Measurements from ENCODE around the gene ZC3H13.

ZC3H13 gene

DNA sequence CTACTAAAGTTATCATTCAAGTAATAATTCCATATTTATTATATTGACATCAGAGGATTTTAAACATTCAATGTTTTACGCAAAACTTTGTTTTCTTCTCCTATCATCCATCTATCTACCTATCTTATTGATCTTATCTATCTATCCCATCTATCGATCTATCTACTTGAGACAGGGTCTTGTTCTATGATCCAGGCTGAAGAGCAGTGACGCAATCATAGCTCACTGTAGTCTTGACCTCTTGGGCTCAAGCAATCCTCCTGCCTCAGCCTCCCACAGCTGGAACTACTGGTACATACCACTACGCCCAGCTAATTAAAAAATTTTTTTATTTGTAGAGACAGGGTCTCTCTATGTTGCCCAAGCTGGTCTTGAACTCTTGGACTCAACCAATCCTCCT is 27.4 kb downstream of the ZC3H13 start:
- no peak overlapping the region for H3K4me3 ChIP-seq (ENCODE audit: low read length in 2 of 2)

DNA sequence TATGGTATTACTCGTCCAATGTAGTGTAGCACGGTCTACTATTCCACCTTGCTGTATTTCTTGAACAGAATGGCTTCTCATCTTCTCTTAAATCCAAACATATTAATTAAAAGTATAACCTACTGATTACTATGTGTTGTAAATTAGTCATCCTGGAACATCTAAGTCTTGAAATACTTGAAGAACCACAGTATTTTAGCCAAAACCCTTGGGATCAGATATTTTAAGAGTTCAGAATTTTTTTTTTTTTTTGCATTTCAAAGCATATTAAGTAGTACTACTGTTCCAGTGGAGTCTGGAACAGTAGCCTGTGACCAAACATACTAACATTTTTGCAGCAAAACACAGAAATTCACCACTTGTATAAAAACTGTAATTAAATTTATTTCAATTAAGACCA is 30.1 kb downstream of the ZC3H13 start:
- H3K23ac ChIP-seq (ENCODE audit: low read depth, low read length, poor library complexity) = no peak overlapping the region
- no peaks in the 10 kb centered on the region for H3K9me3 ChIP-seq (replicated peaks in 1 of 2; ENCODE audit: control insufficient read depth in 2 of 2, insufficient read depth in 1 of 2, low read depth in 1 of 2, low read length in 2 of 2)
- H2BK120ac ChIP-seq (ENCODE audit: low read depth, low read length) = no peak overlapping the region
- peaks cover 3% of the 10 kb centered on the region for H3K79me1 ChIP-seq (ENCODE audit: low read depth, low read length)
- no peak overlapping the region for H2AK5ac ChIP-seq (ENCODE audit: low read depth, low read length)
- no peak overlapping the region for H3K4me3 ChIP-seq (ENCODE audit: low read length in 2 of 2)
- H2BK15ac ChIP-seq (ENCODE audit: low read length) = no peak overlapping the region
- no peak overlapping the region for H3K4ac ChIP-seq (ENCODE audit: low read length)
- no peak overlapping the region for H2AFZ ChIP-seq (ENCODE audit: low read length)
- H4K8ac ChIP-seq (ENCODE audit: low read depth, low read length) = no peak overlapping the region
- H3K4me2 ChIP-seq (ENCODE audit: insufficient read depth, low read length, poor library complexity, severe bottlenecking) = no peak overlapping the region
- H3K18ac ChIP-seq (ENCODE audit: low read length) = no peak overlapping the region
- no CpG with 5 or more reads among the region's 2 CpGs for WGBS, 2 donors (ENCODE audit: extremely low coverage in 2 of 2, insufficient read length in 2 of 2, insufficient replicate concordance in 1 of 2)
- H3K4me1 ChIP-seq (ENCODE audit: control insufficient read depth in 2 of 2, insufficient read depth in 1 of 2, low read depth in 1 of 2, low read length in 2 of 2) = peaks cover 0 to 2% of the 10 kb centered on the region in 2 donors
- no peak for DNase-seq (ENCODE audit: low spot score)
- H3K27ac ChIP-seq (replicated peaks; ENCODE audit: low read length) = no peak overlapping the region
- no peak overlapping the region for H3K9ac ChIP-seq (ENCODE audit: low read depth, low read length, poor library complexity)
- H3K14ac ChIP-seq (ENCODE audit: low read length) = no peak overlapping the region
- no peak overlapping the region for H4K91ac ChIP-seq (ENCODE audit: low read depth, low read length, poor library complexity)
- no peak overlapping the region for H2BK12ac ChIP-seq (ENCODE audit: low read length)
- no peak overlapping the region for H2BK5ac ChIP-seq (ENCODE audit: low read length)
- peaks cover 3 to 67% of the 10 kb centered on the region in 2 donors for H3K36me3 ChIP-seq (replicated peaks in 1 of 2; ENCODE audit: control insufficient read depth in 2 of 2, insufficient read depth in 2 of 2, low read length in 2 of 2)
- no peaks in the 10 kb centered on the region for H3K27me3 ChIP-seq (ENCODE audit: control insufficient read depth in 3 of 3, insufficient read depth in 3 of 3, low read depth in 1 of 3, low read length in 3 of 3)

More for the DNA sequence above, 27.4 kb downstream of the ZC3H13 start:
- no peak overlapping the region for H3K9ac ChIP-seq (ENCODE audit: low read depth, low read length, poor library complexity)
- H2BK12ac ChIP-seq (ENCODE audit: low read length) = no peak overlapping the region
- no peak overlapping the region for H4K8ac ChIP-seq (ENCODE audit: low read depth, low read length)
- no peak overlapping the region for H2AFZ ChIP-seq (ENCODE audit: low read length)
- H3K36me3 ChIP-seq (replicated peaks in 1 of 2; ENCODE audit: control insufficient read depth in 2 of 2, insufficient read depth in 2 of 2, low read length in 2 of 2) = peaks cover 0 to 57% of the 10 kb centered on the region in 2 donors
- H2BK5ac ChIP-seq (ENCODE audit: low read length) = no peak overlapping the region
- no peak overlapping the region for H3K23ac ChIP-seq (ENCODE audit: low read depth, low read length, poor library complexity)
- H3K27me3 ChIP-seq (ENCODE audit: control insufficient read depth in 3 of 3, insufficient read depth in 3 of 3, low read depth in 1 of 3, low read length in 3 of 3) = no peaks in the 10 kb centered on the region
- peaks cover 3% of the 10 kb centered on the region for H3K79me1 ChIP-seq (ENCODE audit: low read depth, low read length)
- H2BK15ac ChIP-seq (ENCODE audit: low read length) = no peak overlapping the region
- no peak overlapping the region for H2AK5ac ChIP-seq (ENCODE audit: low read depth, low read length)
- H3K4me1 ChIP-seq (ENCODE audit: control insufficient read depth in 2 of 2, insufficient read depth in 1 of 2, low read depth in 1 of 2, low read length in 2 of 2) = peaks cover 0 to 2% of the 10 kb centered on the region in 2 donors
- WGBS, 2 donors (ENCODE audit: extremely low coverage in 2 of 2, insufficient read length in 2 of 2, insufficient replicate concordance in 1 of 2) = no CpG with 5 or more reads among the region's 4 CpGs
- no peak overlapping the region for H3K18ac ChIP-seq (ENCODE audit: low read length)
- H3K14ac ChIP-seq (ENCODE audit: low read length) = no peak overlapping the region
- no peak overlapping the region for H4K91ac ChIP-seq (ENCODE audit: low read depth, low read length, poor library complexity)
- H3K27ac ChIP-seq (replicated peaks; ENCODE audit: low read length) = no peak overlapping the region
- H3K9me3 ChIP-seq (replicated peaks in 1 of 2; ENCODE audit: control insufficient read depth in 2 of 2, insufficient read depth in 1 of 2, low read depth in 1 of 2, low read length in 2 of 2) = peaks cover 0 to 6% of the 10 kb centered on the region in 2 donors
- DNase-seq (ENCODE audit: low spot score) = no peak
- H3K4me2 ChIP-seq (ENCODE audit: insufficient read depth, low read length, poor library complexity, severe bottlenecking) = no peak overlapping the region
- no peak overlapping the region for H2BK120ac ChIP-seq (ENCODE audit: low read depth, low read length)
- H3K4ac ChIP-seq (ENCODE audit: low read length) = no peak overlapping the region

DNA sequence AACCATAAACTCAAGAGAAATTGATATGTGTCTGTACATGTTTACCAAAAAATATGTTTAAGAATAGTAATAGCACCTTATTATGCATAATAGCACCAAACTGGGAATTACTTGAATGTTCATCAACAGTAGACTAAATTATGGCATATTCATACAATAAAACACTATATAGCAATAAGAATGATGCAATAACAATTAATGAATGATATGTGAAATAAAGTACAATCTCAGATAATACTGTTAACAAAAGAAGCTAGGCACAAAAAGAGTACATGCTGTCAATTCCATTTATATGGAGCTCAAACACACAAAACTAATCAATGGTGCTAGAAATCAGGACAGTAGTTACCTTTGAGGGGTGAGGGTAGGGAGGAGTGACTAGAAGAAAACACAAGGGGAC is 36.3 kb downstream of the ZC3H13 start:
- Histone ChIP-seq H3K4me1 (ENCODE audit: control insufficient read depth in 2 of 2, insufficient read depth in 1 of 2, low read depth in 1 of 2, low read length in 2 of 2) (no peaks in the 10 kb centered on the region), H2BK5ac (ENCODE audit: low read length) (no peak overlapping the region), H3K27me3 (ENCODE audit: control insufficient read depth in 3 of 3, insufficient read depth in 3 of 3, low read depth in 1 of 3, low read length in 3 of 3) (no peaks in the 10 kb centered on the region), H2AK5ac (ENCODE audit: low read depth, low read length) (no peak overlapping the region), H2BK12ac (ENCODE audit: low read length) (no peak overlapping the region), H3K9ac (ENCODE audit: low read depth, low read length, poor library complexity) (no peak overlapping the region), H3K18ac (ENCODE audit: low read length) (no peak overlapping the region), H3K9me3 (replicated peaks in 1 of 2; ENCODE audit: control insufficient read depth in 2 of 2, insufficient read depth in 1 of 2, low read depth in 1 of 2, low read length in 2 of 2) (no peaks in the 10 kb centered on the region), H2BK15ac (ENCODE audit: low read length) (no peak overlapping the region), H3K27ac (replicated peaks; ENCODE audit: low read length) (no peak overlapping the region), H2BK120ac (ENCODE audit: low read depth, low read length) (no peak overlapping the region), H4K91ac (ENCODE audit: low read depth, low read length, poor library complexity) (no peak overlapping the region), H3K14ac (ENCODE audit: low read length) (no peak overlapping the region), H3K4me2 (ENCODE audit: insufficient read depth, low read length, poor library complexity, severe bottlenecking) (no peak overlapping the region), H3K36me3 (replicated peaks in 1 of 2; ENCODE audit: control insufficient read depth in 2 of 2, insufficient read depth in 2 of 2, low read length in 2 of 2) (peaks cover 6 to 98% of the 10 kb centered on the region in 2 donors), H2AFZ (ENCODE audit: low read length) (no peak overlapping the region), H3K4me3 (ENCODE audit: low read length in 2 of 2) (no peak overlapping the region), H3K23ac (ENCODE audit: low read depth, low read length, poor library complexity) (no peak overlapping the region), H3K4ac (ENCODE audit: low read length) (no peak overlapping the region), H4K8ac (ENCODE audit: low read depth, low read length) (no peak overlapping the region), H3K79me1 (ENCODE audit: low read depth, low read length) (no peaks in the 10 kb centered on the region)
- DNase-seq (ENCODE audit: low spot score) = no peak

DNA sequence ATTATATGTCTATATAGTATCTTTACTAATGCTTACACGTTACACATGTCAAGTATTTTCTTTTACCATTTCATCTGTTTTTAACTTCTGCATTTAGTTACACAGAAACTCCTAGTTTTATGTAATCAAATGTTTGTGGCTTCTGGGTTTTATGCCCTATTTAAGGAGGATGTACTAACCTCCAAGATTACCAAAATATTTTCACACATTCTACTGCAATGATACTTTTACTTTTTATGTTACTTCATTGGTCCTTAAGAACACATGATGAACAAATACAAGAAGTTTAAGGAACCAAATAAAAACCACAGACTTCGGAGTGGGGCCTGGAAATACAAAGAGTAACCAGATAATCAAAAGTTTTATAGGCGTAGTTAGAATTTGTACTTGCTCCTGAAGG is 37.2 kb downstream of the ZC3H13 start:
- no peak overlapping the region for H2BK5ac ChIP-seq (ENCODE audit: low read length)
- no peak overlapping the region for H2AFZ ChIP-seq (ENCODE audit: low read length)
- DNase-seq (ENCODE audit: low spot score) = no peak
- no peak overlapping the region for H3K23ac ChIP-seq (ENCODE audit: low read depth, low read length, poor library complexity)
- H3K4me2 ChIP-seq (ENCODE audit: insufficient read depth, low read length, poor library complexity, severe bottlenecking) = no peak overlapping the region
- no peak overlapping the region for H2BK120ac ChIP-seq (ENCODE audit: low read depth, low read length)
- peaks cover 6 to 98% of the 10 kb centered on the region in 2 donors for H3K36me3 ChIP-seq (replicated peaks in 1 of 2; ENCODE audit: control insufficient read depth in 2 of 2, insufficient read depth in 2 of 2, low read length in 2 of 2)
- H3K18ac ChIP-seq (ENCODE audit: low read length) = no peak overlapping the region
- H3K4me3 ChIP-seq (ENCODE audit: low read length in 2 of 2) = no peak overlapping the region
- no peak overlapping the region for H3K4ac ChIP-seq (ENCODE audit: low read length)
- no peaks in the 10 kb centered on the region for H3K4me1 ChIP-seq (ENCODE audit: control insufficient read depth in 2 of 2, insufficient read depth in 1 of 2, low read depth in 1 of 2, low read length in 2 of 2)
- WGBS, 2 donors (ENCODE audit: extremely low coverage in 2 of 2, insufficient read length in 2 of 2, insufficient replicate concordance in 1 of 2) = no CpG with 5 or more reads among the region's 3 CpGs
- no peaks in the 10 kb centered on the region for H3K27me3 ChIP-seq (ENCODE audit: control insufficient read depth in 3 of 3, insufficient read depth in 3 of 3, low read depth in 1 of 3, low read length in 3 of 3)
- no peak overlapping the region for H2AK5ac ChIP-seq (ENCODE audit: low read depth, low read length)
- no peak overlapping the region for H3K9ac ChIP-seq (ENCODE audit: low read depth, low read length, poor library complexity)
- no peak overlapping the region for H2BK15ac ChIP-seq (ENCODE audit: low read length)
- H3K79me1 ChIP-seq (ENCODE audit: low read depth, low read length) = no peaks in the 10 kb centered on the region
- no peak overlapping the region for H3K27ac ChIP-seq (replicated peaks; ENCODE audit: low read length)
- H4K91ac ChIP-seq (ENCODE audit: low read depth, low read length, poor library complexity) = no peak overlapping the region
- H3K9me3 ChIP-seq (replicated peaks in 1 of 2; ENCODE audit: control insufficient read depth in 2 of 2, insufficient read depth in 1 of 2, low read depth in 1 of 2, low read length in 2 of 2) = no peaks in the 10 kb centered on the region
- H3K14ac ChIP-seq (ENCODE audit: low read length) = no peak overlapping the region
- H4K8ac ChIP-seq (ENCODE audit: low read depth, low read length) = no peak overlapping the region
- H2BK12ac ChIP-seq (ENCODE audit: low read length) = no peak overlapping the region
